ENCODE measurements around the gene CDC25B.

The CDC25B gene

DNA sequence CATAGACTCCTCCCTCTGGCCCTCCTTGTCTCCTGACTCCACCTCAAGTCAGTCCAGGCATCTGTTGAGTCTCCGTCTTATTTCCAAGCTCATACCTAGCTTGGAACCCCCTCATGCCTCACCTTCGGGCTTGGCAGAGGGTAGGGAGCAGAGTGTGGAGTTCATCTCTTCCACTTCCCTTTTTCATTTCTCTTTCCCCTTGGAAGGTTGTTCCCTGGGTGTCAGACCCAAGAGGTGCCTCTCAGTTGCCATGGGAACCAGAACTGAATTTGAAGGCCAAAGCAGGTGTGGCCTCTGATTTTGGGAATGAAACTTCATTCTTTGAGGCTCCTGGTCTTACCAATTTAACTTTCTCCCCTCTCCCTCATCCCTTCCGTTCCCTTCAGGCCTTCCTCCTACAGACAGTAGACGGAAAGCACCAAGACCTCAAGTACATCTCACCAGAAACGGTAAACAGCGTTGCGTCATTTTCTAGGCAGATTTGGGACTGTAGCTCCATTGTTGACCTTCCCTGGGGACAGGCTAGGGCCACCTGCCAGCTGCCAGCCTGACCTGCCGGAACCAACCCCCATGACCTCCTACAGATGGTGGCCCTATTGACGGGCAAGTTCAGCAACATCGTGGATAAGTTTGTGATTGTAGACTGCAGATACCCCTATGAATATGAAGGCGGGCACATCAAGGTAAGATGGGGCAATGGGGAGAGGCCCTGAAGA lies 6.6 kb downstream of the CDC25B start:
- DNase-seq = no peak

GRCh38 chr20:3803289-3803688 lies 7.2 kb downstream of the CDC25B start:
- no peak for DNase-seq

DNA sequence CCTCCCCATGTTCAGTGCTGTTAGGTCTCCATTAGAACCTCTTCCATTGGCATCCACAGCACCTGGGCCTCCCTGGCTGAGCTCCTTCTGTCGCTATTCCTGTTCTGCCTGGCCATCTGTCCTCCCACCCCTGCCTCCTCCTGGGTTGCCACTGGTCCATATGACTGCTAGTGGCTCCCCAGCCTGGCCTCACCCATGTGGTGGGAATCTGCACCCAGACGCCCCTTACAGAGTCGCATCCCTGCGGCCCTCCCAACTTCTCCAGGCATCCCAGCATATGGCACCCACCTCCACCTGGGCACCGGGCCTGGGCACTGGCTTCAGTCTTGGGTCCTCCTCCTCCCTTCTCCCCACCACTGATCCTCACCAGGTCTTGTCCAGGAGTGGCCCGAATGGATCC lies 7.7 kb downstream of the CDC25B start:
- no peak for DNase-seq

GRCh38 chr20:3804254-3804751 lies 8.2 kb downstream of the CDC25B start:
- DNase-seq = no peak

DNA sequence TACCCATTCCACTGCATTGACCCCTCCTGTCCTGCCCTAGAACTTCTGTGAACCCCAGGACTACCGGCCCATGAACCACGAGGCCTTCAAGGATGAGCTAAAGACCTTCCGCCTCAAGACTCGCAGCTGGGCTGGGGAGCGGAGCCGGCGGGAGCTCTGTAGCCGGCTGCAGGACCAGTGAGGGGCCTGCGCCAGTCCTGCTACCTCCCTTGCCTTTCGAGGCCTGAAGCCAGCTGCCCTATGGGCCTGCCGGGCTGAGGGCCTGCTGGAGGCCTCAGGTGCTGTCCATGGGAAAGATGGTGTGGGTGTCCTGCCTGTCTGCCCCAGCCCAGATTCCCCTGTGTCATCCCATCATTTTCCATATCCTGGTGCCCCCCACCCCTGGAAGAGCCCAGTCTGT lies 8.7 kb downstream of the CDC25B start:
- no peak for DNase-seq

GRCh38 chr20:3808544-3808943 lies 12.4 kb downstream of the CDC25B start:
- DNase-seq = no peak

DNA sequence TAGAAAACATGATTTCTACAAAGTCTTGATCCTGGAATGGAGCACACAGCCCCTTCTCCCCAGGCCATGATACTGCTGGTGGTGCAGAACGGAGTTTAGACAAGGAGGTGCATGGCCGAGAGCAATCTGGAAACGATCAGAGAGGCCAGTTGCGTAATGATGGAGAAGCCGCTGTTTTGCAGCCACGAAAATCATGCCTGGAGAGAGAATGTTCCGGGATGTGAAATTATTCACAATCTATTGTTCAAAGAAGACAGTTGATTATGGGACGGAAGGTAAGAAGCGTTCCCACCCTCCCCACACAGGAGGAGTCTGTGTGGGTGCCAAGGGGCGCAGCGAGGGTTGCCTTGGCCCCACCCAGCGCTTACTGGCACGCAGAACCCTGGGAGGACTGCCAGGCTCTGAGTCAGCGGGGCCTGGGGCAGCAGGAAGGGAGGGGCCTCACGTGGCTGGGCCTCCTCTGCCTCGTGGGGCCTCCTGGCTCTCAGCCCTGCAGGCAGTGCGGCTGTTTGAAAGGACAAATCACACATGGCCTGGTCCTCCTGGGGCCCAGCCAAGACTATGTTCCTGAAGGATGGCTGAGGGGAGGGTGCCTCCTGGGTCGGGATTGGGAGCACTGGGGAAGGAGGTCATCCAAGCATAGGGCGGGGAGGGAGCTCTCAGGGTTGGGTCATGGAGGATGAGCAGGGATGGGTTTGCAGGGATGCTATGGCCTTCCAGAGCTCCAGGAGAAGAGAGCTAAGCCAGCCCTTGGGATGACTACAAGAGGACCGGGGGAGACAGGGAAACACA lies 15.6 kb downstream of the CDC25B start:
- DNase-seq = peak; percentile 83 to 99 (median 95)

DNA sequence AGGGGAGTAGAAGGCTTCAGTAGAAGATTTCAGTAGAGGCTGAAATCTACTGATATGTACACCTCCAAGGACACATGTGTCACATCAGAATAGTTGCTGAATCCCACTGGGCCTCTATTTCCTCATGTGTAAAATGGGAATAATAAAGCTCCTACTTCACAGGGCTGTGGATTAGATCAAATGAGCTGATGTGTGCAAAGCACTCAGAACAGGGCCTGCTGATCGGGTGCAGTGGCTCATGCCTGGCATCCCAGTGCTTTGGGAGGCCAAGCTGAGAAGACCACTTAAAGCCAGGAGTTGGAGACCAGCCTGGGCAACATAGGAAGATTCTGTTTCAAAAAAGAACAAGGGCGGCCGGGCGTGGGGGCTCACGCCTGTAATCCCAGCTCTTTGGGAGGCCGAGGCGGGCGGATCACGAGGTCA lies 16.2 kb downstream of the CDC25B start:
- no peak for DNase-seq

GRCh38 chr20:3812975-3813847 lies 17.1 kb downstream of the CDC25B start:
- DNase-seq = no peak

DNA sequence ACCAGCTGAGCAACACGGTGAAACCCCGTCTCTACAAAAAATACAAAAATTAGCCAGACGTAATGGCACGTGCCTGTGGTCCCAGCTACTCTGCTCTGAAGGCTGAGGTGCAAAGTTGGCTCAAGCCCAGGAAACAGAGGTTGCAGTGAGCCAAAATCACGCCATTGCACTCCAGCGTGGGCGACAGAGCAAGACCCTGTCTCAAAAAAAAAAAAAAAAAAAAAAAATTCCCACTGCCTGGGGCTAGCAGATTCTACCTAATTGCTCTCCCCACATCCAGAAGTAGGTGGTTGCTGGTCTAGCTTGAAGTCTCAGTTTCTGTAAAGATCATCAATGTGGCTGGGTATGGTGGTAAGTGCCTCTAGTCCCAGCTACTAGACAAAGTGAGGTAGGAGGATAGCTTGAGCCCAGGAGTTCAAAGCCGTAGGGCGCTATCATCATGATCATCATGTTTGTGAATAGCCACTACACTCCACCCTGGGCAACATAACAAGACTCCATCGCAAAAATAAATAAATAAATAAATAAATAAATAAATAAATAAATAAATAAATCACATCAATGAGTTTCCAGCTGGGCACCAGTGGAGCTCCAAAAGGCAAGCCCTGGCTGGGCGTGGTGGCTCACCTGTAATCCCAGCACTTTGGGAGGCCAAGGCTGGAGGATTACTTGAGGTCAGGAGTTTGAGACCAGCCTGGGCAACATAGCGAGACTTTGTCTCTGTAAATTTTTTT lies 17.9 kb downstream of the CDC25B start:
- DNase-seq = no peak

DNA sequence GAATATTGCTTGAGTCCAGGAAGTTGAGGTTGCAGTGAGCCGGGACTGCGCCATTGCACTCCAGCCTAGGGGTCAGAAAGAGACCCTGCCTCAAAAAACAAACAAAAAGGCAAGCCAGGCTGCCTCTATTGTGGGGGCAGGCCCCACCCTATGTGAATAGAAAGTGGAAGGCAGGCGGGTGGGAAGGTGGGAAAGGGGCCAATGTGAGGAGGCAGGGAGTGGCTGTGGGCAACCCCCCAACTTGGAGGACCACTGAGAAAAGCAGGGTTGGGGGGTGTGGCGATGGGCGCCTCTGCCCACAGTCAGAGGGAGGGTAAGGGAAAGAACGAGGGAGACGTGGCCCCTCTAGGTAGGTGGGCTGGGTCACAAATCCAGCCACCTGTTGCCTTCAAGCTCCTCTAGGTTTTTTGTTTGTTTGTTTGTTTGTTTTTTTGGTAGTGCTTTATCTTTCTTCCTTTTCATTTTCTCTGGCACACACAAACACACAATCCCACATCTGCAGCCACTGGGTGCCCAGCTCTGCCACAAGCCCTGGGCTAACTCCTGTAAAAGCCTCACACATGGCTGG lies 18.9 kb downstream of the CDC25B start:
- DNase-seq = no peak

GRCh38 chr20:3815703-3816315 lies 19.7 kb downstream of the CDC25B start:
- no peak for DNase-seq

- peak in 17 of 56 donors; percentile 13 to 52 (median 28) for DNase-seq
These were observed 22.3 kb downstream of the CDC25B start for GRCh38 chr20:3818155-3819151.

GRCh38 chr20:3819411-3820047 lies 23.4 kb downstream of the CDC25B start:
- no peak for DNase-seq

GRCh38 chr20:3820048-3820900 lies 24.2 kb downstream of the CDC25B start, which contains the start of gene AP5S1:
AP5S1 (plus strand) TSS chr20:3820547; CDS start chr20:3822118, 1,571 bp downstream.
- peak; percentile 74 to 99 (median 95) for DNase-seq

DNA sequence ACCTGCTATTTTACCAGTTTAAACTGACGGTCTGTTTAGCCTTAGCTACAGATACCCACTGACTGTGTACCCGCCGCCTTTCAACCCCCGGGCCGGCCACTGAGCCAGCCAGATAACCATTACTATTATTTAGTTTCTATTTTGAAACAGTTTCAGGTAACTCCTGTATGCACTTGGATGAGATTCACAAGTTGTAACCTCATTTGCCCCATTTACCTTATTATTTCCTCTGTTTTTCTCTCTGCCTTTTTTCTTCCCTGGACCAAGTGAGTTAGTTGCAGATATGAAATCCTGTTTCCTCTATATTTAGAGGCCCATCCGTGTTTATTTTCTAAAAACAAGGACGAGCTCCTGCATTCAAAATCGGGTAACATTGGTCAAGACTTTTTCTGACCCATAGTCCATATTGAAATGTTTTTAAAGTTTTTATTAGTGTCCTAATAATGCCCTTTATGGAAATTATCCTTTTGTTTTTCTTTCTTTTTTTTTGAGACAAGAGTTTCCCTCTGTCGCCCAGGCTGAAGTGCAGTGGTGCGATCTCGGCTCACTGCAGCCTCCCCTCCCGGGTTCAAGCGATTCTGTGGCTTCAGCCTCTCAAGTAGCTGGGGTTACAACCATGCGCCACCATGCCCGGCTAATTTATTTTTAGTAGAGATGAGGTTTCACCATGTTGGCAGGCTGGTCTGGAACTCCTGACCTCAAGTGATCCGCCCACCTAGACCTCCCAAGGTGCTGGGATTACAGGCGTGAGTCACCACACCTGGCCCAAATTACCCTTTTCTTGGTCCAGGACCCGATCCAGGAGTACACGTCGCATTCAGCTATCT lies 25.0 kb downstream of the CDC25B start:
- DNase-seq = no peak

Measured in nucleus accumbens (tissue), 56 donors.